SU-DHL-6 (cell line): ENCODE measurements around the gene SEMA5A.

Experiments used
- H2AFZ ChIP-seq: fragments of 200-600 bp; sonication (generic); 2 replicates; pipeline ENCODE4 v1.6.1; 2014; ENCODE audit warnings: low read depth, mild to moderate bottlenecking, moderate library complexity, mixed read lengths, antibody characterized with exemption, low read length; ENCODE audit not compliant: severe bottlenecking
- H3F3A ChIP-seq: fragments of 200-600 bp; shearing (Covaris generic); 2 replicates; pipeline ENCODE4 v1.6.0; 2016; ENCODE audit warnings: antibody characterized with exemption, mild to moderate bottlenecking; ENCODE audit not compliant: insufficient read depth
- H3K27ac ChIP-seq: fragments of 200-600 bp; sonication (generic); 2 replicates; pipeline ENCODE4 v1.5.1; 2016; ENCODE audit warnings: low read depth, mild to moderate bottlenecking, low read length, moderate library complexity, mixed read lengths
- H3K27me3 ChIP-seq: fragments of 200-600 bp; sonication (generic), shearing (Covaris generic); 2 replicates; pipeline ENCODE4 v1.6.0; 2014; ENCODE audit warnings: mild to moderate bottlenecking, low read length
- H3K36me3 ChIP-seq: fragments of 200-600 bp; sonication (generic); 2 replicates; pipeline ENCODE4 v1.6.1; 2014; ENCODE audit warnings: mild to moderate bottlenecking, low read length, mixed read lengths
- H3K4me2 ChIP-seq: fragments of 300-600, 200-600 bp; shearing (Covaris generic), sonication (generic); 2 replicates; pipeline ENCODE4 v1.6.0; 2014; ENCODE audit warnings: low read length, low read depth, mild to moderate bottlenecking; ENCODE audit not compliant: poor library complexity, severe bottlenecking
- H3K4me3 ChIP-seq: fragments of 200-600 bp; sonication (generic); 2 replicates; pipeline ENCODE4 v1.5.1; 2014; ENCODE audit warnings: antibody characterized with exemption, low read length, mild to moderate bottlenecking, mixed read lengths; ENCODE audit not compliant: insufficient read depth, poor library complexity, severe bottlenecking
- H3K79me2 ChIP-seq: fragments of 200-600 bp; sonication (generic); 2 replicates; pipeline ENCODE4 v1.6.1; 2014; ENCODE audit warnings: mild to moderate bottlenecking, low read length, moderate library complexity; ENCODE audit not compliant: insufficient read depth
- H3K9ac ChIP-seq: fragments of 200-600 bp; sonication (generic); 2 replicates; pipeline ENCODE4 v1.7.0; 2014; ENCODE audit warnings: mild to moderate bottlenecking, low read length
- H3K9me2 ChIP-seq: fragments of 200-600 bp; sonication (generic); replicated peaks from 2 replicates; pipeline ENCODE4 v1.6.1; 2014; ENCODE audit warnings: low read length; ENCODE audit not compliant: insufficient read depth
- H3K9me3 ChIP-seq: fragments of 200-600 bp; sonication (generic); 2 replicates; pipeline ENCODE4 v1.6.1; 2014; ENCODE audit warnings: low read length, mixed read lengths; ENCODE audit not compliant: insufficient read depth
- H4K20me1 ChIP-seq: fragments of 200-600 bp; sonication (generic); 2 replicates; pipeline ENCODE4 v1.6.1; 2014; ENCODE audit warnings: low read depth, mild to moderate bottlenecking, antibody characterized with exemption, low read length, moderate library complexity, mixed read lengths
- EZH2phosphoT487 ChIP-seq: fragments of 200-600 bp; sonication (generic), shearing (Covaris generic); conservative IDR thresholded peaks from 2 replicates; pipeline ENCODE4 v1.6.1; 2018; ENCODE audit warnings: mild to moderate bottlenecking, antibody characterized with exemption, low read length, moderate library complexity, mixed read lengths
- TF ChIP-seq, protein P1 (sequence below): fragments of 200-600 bp; sonication (generic); IDR thresholded peaks from one replicate; pipeline ENCODE4 v1.5.1; 2017; ENCODE audit warnings: antibody characterized with exemption, mild to moderate bottlenecking, low read length, moderate library complexity; ENCODE audit not compliant: insufficient read depth, poor library complexity, severe bottlenecking

Gene SEMA5A

DNA sequence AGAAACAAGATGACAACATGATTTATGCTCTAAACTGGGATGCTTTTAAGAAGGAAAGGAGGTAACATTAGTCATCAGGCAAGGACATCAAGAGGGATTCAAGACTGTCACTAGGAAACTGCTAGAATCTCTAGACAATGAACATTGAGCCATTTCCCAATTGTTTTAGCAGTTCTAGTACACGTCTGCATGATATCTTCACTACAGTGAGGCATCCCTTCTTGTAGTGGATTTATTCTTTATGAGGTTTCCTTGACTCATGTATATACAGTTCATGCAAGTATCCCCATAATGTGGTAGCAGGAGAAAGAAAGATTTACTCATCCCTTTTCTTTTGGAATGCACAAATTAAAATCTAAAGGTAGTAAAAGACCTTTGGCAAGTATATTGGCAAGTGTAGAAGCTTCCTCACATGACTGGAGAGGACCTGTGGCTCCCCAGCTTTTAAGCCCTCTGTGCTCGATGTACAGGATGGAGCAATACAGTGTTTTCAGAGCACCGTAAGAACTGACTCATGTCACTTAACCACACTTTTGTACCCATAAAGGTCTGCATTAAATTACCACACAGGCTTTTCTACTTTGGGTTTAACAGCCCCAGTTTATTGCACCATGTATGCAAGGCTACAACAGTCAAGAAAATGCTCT lies 335.9 kb downstream of the SEMA5A start:
- H3K4me2 ChIP-seq: no peak overlapping the region
- no peaks in the 10 kb centered on the region for H4K20me1 ChIP-seq
- H3K4me3 ChIP-seq: no peak overlapping the region
- H3F3A ChIP-seq: no peaks in the 10 kb centered on the region
- TF ChIP-seq, protein P1, sequence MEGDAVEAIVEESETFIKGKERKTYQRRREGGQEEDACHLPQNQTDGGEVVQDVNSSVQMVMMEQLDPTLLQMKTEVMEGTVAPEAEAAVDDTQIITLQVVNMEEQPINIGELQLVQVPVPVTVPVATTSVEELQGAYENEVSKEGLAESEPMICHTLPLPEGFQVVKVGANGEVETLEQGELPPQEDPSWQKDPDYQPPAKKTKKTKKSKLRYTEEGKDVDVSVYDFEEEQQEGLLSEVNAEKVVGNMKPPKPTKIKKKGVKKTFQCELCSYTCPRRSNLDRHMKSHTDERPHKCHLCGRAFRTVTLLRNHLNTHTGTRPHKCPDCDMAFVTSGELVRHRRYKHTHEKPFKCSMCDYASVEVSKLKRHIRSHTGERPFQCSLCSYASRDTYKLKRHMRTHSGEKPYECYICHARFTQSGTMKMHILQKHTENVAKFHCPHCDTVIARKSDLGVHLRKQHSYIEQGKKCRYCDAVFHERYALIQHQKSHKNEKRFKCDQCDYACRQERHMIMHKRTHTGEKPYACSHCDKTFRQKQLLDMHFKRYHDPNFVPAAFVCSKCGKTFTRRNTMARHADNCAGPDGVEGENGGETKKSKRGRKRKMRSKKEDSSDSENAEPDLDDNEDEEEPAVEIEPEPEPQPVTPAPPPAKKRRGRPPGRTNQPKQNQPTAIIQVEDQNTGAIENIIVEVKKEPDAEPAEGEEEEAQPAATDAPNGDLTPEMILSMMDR: no peak
- H3K9me2 ChIP-seq: no peaks in the 10 kb centered on the region
- H2AFZ ChIP-seq: no peak overlapping the region
- no peak overlapping the region for H3K9ac ChIP-seq
- no peaks in the 10 kb centered on the region for H3K79me2 ChIP-seq
- no peaks in the 10 kb centered on the region for H3K9me3 ChIP-seq
- no peaks in the 10 kb centered on the region for H3K36me3 ChIP-seq
- H3K27ac ChIP-seq: no peak overlapping the region
- H3K27me3 ChIP-seq: no peaks in the 10 kb centered on the region

DNA sequence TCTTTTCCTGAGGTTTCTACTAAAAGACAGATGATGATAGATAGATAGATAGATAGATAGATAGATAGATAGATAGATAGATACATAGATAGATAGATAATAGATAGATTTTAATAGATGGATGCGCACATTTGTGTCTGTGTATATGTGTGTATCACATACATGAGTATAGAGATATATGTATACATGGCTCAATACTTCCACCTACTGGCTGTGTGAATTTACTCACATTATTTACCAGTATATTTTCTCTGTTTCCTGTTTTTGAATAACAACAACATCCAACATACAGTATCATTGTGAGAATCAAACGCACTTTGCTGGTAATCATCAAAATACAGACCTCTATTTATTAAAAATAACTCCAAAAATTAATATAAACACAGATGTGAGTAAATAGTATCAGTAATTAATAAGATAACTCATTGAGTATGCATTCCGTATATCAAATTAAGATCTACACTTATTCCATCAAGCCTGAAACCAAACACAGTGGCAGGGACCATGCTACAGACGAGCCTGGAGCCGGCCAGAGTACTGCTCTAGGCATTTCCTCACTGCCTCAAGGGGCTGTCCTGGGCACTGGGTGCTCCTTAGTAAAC lies 338.0 kb downstream of the SEMA5A start:
- TF ChIP-seq, protein P1: peak; percentile 46
- no peak for TF ChIP-seq EZH2phosphoT487
- Histone ChIP-seq H3K4me2 (no peak overlapping the region), H3K27me3 (no peaks in the 10 kb centered on the region), H3K9me3 (no peaks in the 10 kb centered on the region), H3K36me3 (no peaks in the 10 kb centered on the region), H3K79me2 (no peaks in the 10 kb centered on the region), H3K9ac (no peak overlapping the region), H3K4me3 (no peak overlapping the region), H2AFZ (no peak overlapping the region), H3K27ac (no peak overlapping the region), H3K9me2 (no peaks in the 10 kb centered on the region), H4K20me1 (no peaks in the 10 kb centered on the region), H3F3A (no peaks in the 10 kb centered on the region)

DNA sequence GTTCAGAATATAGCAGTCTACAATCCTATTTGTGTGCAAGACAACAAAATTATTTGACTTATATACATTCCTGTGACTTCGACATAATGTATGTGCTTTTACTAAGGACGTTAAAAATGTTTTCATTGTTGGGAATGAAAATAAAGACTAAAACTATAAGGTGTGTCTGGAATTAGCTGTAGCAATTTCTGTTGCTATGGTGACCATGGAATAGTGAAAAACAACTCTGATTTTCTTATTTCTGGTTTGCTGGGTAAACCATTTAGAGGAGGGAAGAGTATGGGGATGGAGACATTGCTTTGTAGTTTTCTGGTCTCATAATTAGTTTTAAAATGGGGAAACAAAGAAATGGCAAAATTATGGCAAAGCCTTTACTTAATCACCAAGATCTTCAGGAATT lies 343.2 kb downstream of the SEMA5A start:
- no peaks in the 10 kb centered on the region for H3K36me3 ChIP-seq
- no peaks in the 10 kb centered on the region for H3K9me2 ChIP-seq
- no peaks in the 10 kb centered on the region for H3K9me3 ChIP-seq
- no peak overlapping the region for H3K9ac ChIP-seq
- no peak overlapping the region for H2AFZ ChIP-seq
- H4K20me1 ChIP-seq: no peaks in the 10 kb centered on the region
- H3K4me3 ChIP-seq: no peak overlapping the region
- no peak overlapping the region for H3K27ac ChIP-seq
- no peak overlapping the region for H3K4me2 ChIP-seq
- no peaks in the 10 kb centered on the region for H3K79me2 ChIP-seq
- H3K27me3 ChIP-seq: no peaks in the 10 kb centered on the region
- no peak for TF ChIP-seq EZH2phosphoT487
- TF ChIP-seq, protein P1: no peak
- no peaks in the 10 kb centered on the region for H3F3A ChIP-seq
